K562 (cell line): ENCODE data around the gene TNK2. TPM values are rescaled to one million over a fixed set of nuclear protein-coding genes. Genes with fewer than 3 reads are reported as not detected.

Experiments
- BRF1 ChIP-seq: IDR thresholded peaks from 3 replicates; pipeline ENCODE4 v1.6.1; 2011; ENCODE audit warnings: borderline replicate concordance, mild to moderate bottlenecking; ENCODE audit not compliant: insufficient read length; ENCODE audit errors: extremely low read depth
- CHD7 ChIP-seq: fragments of 200-600 bp; sonication (generic); IDR thresholded peaks from one replicate; pipeline ENCODE4 v1.6.1; 2012; ENCODE audit warnings: mild to moderate bottlenecking, low read depth, low read length, inconsistent platforms
- CREB3L1 ChIP-seq: fragments of 450-650 bp; IDR thresholded peaks from 2 replicates; pipeline ENCODE4 v1.6.1; 2014; ENCODE audit warnings: low read depth, mild to moderate bottlenecking, moderate library complexity, borderline replicate concordance
- FOXA1 ChIP-seq: fragments of 450-650 bp; IDR thresholded peaks from 2 replicates; pipeline ENCODE4 v1.6.1; 2016; ENCODE audit warnings: mild to moderate bottlenecking, borderline replicate concordance
- MECOM ChIP-seq: fragments of 250-450 bp; sonication (Bioruptor Pico); IDR thresholded peaks from 2 replicates; pipeline ENCODE4 v1.8.0; 2022; ENCODE audit warnings: inconsistent platforms
- PTBP1 ChIP-seq: fragments of 200-400 bp; formaldehyde crosslinking; IDR thresholded peaks from 2 replicates; pipeline ENCODE4 v1.6.1; 2017; ENCODE audit warnings: low read depth, low read length
- SREBF1 ChIP-seq: fragments of 150-350 bp; IDR thresholded peaks from 2 replicates; pipeline ENCODE4 v1.6.1; 2014; ENCODE audit warnings: antibody characterized with exemption, low read depth, low read length, borderline replicate concordance
- polyA plus RNA-seq, 8 experiments: library from polyadenylated mRNA; depleted of rRNA in 4 of 8; stranded (reverse) in 5 of 8; unstranded in 3 of 8; fragments of >200 nt; fragmentation: Nextera tagmentation in 2 of 8; fragmentation: Illumina TruSeq in 1 of 8; extraction: Ambion mirVana in 2 of 8; extraction: Trizol in 1 of 8; gene quantifications; 2 replicates each; pipeline versions ENCODE4 v1.2.1 to v1.2.3, GENCODE V29; 2011 to 2014; ENCODE audit warnings: inconsistent platforms in 1 of 8, missing spikeins in 1 of 8
- total RNA-seq, 7 experiments: library from RNA; depleted of rRNA in 6 of 7; stranded (reverse); fragments of >200 nt in 6 of 7; fragmentation: Illumina TruSeq in 2 of 7; extraction: Trizol in 2 of 7; gene quantifications; 2 replicates each; pipeline versions ENCODE4 v1.2.1 to v1.2.3, GENCODE V29; 2011 to 2021; ENCODE audit warnings: low replicate concordance in 1 of 7
- TF ChIP-seq, protein P1 (sequence below): fragments of 250-450 bp; sonication (Bioruptor Pico); IDR thresholded peaks from 2 replicates; pipeline ENCODE4 v1.8.0; 2021; ENCODE audit warnings: mild to moderate bottlenecking, moderate library complexity
- TF ChIP-seq, protein P2 (sequence below): fragments of 250-450 bp; sonication (Bioruptor Pico); IDR thresholded peaks from 2 replicates; pipeline ENCODE4 v1.4.0; 2020
- TF ChIP-seq, protein P3 (sequence below): sonication (generic); formaldehyde crosslinking; IDR thresholded peaks from 2 replicates; pipeline ENCODE4 v1.8.1; 2022; ENCODE audit warnings: missing genetic modification reagents

TNK2 gene
- total and polyA plus RNA-seq, 9 of the 15 experiments (the other 6 are each of a cell fraction or from before 2014, with no cell fraction given) = 0.03 to 33.8 (median 6.5) TPM

GRCh38 chr3:195856410-195857084 is 51.8 kb downstream of the TNK2 start (continued):
- TF ChIP-seq CHD7 (no peak), CREB3L1 (no peak), PTBP1 (no peak), FOXA1 (no peak), SREBF1 (no peak), BRF1 (no peak), MECOM (no peak)
- TF ChIP-seq, protein P1, sequence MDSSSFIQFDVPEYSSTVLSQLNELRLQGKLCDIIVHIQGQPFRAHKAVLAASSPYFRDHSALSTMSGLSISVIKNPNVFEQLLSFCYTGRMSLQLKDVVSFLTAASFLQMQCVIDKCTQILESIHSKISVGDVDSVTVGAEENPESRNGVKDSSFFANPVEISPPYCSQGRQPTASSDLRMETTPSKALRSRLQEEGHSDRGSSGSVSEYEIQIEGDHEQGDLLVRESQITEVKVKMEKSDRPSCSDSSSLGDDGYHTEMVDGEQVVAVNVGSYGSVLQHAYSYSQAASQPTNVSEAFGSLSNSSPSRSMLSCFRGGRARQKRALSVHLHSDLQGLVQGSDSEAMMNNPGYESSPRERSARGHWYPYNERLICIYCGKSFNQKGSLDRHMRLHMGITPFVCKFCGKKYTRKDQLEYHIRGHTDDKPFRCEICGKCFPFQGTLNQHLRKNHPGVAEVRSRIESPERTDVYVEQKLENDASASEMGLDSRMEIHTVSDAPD (CRISPR knock-in tag) = no peak
- TF ChIP-seq, protein P2, sequence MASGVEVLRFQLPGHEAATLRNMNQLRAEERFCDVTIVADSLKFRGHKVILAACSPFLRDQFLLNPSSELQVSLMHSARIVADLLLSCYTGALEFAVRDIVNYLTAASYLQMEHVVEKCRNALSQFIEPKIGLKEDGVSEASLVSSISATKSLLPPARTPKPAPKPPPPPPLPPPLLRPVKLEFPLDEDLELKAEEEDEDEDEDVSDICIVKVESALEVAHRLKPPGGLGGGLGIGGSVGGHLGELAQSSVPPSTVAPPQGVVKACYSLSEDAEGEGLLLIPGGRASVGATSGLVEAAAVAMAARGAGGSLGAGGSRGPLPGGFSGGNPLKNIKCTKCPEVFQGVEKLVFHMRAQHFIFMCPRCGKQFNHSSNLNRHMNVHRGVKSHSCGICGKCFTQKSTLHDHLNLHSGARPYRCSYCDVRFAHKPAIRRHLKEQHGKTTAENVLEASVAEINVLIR (CRISPR knock-in tag) = no peak
- TF ChIP-seq, protein P3, sequence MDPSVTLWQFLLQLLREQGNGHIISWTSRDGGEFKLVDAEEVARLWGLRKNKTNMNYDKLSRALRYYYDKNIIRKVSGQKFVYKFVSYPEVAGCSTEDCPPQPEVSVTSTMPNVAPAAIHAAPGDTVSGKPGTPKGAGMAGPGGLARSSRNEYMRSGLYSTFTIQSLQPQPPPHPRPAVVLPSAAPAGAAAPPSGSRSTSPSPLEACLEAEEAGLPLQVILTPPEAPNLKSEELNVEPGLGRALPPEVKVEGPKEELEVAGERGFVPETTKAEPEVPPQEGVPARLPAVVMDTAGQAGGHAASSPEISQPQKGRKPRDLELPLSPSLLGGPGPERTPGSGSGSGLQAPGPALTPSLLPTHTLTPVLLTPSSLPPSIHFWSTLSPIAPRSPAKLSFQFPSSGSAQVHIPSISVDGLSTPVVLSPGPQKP (CRISPR knock-in tag) = no peak
